HT-29 (cell line): ENCODE results near the gene PSIP1. TPM values are rescaled to one million over a fixed set of nuclear protein-coding genes. Genes with fewer than 3 reads are reported as not detected.
A peak's percentile ranks its signal among the peaks of the same experiment; 100 is the strongest.
"Not testable (repeated sequence)": the region's sequence is repeated elsewhere in the genome, so short reads cannot be mapped to it uniquely, and the experiment has no call there.

ENCODE experiments used
- DNase-seq: peaks from one replicate; pipeline ENCODE4 v3.0.0-alpha.2; 2015; ENCODE audit warnings: low spot score
- total RNA-seq: library from RNA; depleted of rRNA; stranded (reverse); fragments of >200 nt; shearing (Covaris generic); gene quantifications from 2 replicates; pipeline ENCODE4 v1.2.3, GENCODE V29; 2014; rRNA removed

The PSIP1 gene
- 27.0 and 40.7 TPM in 2 replicates for total RNA-seq

DNA sequence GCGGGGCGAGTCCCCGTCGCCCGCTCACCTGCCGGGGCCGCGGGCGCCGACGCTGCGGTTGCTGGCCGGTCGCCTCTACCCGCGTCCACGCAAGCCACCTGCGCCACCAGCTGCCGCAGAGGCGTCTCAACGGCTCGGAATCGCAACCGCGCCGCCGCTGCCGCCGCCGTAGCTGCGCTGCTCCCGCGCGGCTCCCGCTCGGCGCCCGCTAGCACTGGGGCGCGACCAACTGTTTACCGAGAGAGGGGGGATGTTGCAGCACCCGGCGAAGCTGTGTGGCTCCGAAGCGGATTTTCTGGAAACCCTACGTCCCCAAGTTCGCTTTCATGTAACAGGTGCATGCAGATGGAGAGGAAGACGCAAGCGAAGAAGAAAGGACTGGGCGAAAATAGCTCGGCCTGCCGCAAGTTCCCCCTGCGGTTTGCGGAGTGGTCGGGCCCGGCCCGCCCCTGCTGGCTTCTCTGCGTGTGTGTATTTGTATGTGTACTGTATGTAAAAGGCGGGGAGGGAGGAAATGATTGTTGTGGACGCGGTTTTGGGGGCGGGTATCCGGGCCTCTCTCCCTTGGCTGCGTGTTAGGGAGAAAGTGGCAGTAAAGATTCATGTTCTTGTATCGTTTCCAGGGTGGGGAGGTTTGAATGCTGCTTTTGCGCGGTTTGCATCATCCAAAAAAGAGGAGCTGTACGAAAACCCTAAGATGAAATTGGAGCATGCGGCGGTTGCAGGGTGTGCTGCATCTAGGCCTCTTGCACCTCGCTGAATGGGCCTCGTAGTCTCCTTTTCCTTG, at the start of gene PSIP1:
Gene PSIP1 (minus strand): TSS at position 182 of the 787 bp plus-strand sequence. CDS start 782 bp downstream, outside the sequence.
- DNase-seq: peak; percentile 84

DNA sequence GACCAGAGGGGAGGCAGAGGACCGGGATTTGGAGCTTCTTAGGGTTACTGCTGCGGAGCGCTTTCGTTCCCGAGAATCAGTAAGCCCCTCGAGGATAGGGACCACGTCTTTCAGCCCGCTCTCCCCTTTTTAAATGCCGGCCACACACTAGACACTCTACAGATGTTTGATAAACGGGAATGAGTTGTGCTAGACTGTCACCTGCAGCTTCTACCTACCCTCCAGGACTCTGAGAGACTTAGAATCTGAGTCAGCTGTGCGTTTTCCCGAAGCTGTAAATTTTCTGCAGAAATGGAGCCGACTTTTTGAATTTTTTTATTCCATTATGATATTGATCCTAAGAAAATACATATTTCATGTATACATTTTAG, 42.7 kb upstream of the PSIP1 start:
- DNase-seq: no peak

DNA sequence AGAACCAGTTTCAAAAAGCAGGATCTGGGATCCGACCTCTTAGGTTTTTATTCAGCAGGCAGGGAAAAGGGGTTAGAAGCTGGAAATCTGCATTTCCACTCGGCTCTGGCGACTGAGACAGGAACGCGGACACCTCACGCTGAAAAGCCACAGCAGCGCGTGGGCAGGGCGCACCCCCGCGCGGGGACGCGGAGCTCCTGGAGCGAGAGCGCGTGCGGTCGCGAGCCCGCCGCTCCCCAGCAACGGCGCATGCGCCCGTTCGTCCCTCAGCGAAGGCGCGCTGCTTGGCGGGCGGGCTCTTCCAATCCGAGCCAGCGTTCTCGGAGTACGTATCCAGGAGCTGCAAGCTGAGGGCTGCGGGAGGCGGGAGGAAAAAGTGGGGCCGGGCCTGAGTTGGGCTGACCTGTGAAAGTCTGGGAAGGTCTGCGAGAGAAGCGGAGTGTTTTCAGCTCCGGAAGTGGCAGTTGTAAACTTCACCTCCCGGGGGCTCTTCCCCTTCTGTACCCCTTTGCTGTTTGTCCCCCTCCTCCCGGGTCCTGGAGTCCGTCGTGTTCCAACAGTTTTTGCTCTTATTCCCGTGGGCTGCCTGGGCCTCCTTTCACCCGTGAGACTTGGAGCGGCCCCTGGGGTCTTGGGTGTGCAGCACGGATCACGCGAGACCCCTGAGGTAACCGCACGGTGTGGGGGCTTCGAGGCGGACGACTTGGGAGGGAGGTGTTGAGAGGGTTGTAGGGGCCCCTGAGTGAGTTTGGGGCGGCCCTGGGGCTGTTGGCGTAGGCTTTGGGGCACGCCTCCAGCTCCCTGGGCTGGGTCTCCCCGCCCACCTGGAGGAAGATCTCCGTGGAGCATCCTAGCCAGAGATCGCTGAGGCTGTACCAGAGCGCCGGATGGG, 42.1 kb upstream of the PSIP1 start, which contains the start of gene CCDC171:
Gene CCDC171 (plus strand): TSS at position 408 of the 892 bp plus-strand sequence. CDS start 11,046 bp downstream, outside the sequence.
- DNase-seq: peak; percentile 93

DNA sequence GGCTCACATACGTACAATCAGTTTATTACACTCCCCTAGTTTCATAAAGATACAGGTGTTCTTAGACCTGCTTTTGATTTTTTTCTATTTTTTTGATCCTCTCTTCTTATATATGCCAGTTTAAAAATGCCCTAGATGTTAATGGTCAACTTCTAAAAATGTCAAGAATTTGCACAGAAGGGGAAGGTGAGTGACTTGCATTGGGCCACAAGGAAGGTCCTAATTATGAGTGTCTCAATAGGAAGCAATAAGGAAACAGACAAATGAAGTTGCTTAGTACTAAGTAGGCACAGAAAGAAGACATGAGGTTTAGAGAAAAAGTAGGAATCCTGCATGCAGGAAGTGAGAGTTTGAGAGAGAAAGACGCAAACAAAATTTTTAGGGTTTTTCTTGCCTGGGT, 38.8 kb upstream of the PSIP1 start:
- DNase-seq: no peak

DNA sequence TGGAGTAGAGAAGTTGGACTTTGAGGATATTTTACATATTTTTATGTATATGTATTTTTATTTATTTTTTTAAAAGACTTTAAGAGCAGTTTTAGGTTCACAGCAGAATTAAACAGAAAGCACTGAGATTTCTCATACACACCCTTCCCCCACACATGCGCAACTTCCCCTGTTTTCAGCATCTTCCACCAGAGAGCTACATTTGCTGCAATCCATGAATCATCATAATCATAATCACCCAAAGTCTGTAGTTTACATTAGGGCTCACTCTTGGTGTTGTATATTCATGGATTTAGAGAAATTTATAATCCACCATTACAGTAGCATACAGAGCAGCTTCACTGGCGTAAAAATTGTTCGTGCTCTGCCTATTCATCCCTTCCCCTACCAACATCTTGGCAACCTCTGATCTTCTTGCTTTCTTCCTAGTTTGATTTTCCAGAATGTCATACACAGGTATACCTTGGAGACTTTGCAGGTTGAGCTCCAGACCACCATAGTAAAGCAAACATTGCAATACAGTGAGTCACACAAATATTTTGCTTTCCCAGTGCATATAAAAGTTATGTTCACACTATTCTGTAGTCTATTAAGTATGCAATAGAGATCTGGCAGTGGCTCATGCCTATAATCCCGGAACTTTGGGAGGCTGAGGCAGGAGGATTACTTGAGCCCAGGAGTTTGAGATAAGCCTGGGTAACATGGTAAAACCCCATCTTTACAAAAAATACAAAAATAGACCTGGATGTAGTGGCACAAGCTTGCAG, 32.5 kb upstream of the PSIP1 start:
- peak; percentile 21 for DNase-seq

DNA sequence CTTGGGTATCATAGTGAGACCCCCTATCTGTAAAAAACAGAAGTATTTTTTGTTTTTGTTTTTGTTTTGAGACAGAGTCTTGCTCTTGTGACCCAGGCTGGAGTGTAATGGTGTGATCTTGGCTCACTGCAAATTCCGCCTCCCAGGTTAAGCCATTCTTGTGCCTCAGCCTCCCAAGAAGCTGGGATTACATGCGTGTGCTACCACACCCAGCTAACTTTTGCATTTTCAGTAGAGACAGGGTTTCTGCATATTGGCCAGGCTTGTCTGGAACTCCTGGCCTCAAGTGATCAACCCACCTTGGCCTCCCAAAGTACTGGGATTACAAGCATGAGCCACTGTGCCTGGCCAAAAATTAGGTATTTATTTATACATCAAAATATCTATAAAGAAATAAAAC, 31.9 kb upstream of the PSIP1 start:
- no peak for DNase-seq

DNA sequence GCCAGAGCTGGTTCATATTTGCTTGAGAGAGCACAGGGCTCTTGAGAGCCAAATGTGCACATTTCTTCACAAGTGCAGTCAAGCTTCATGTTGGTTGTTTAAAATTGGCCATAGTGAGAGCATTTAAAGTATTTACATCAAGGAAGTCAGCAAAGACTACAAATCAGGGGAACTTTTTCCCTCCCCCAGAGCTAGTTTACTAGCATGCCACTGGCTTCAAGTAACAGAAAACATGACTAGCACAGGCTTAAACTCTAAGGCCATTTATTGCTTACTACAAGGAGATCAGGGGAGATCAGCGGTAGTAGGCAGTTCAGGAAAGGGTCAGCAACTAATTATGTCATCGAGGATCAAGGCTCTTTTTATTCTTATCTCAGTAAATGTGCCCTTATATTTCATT, 31.1 kb upstream of the PSIP1 start:
- DNase-seq: no peak

DNA sequence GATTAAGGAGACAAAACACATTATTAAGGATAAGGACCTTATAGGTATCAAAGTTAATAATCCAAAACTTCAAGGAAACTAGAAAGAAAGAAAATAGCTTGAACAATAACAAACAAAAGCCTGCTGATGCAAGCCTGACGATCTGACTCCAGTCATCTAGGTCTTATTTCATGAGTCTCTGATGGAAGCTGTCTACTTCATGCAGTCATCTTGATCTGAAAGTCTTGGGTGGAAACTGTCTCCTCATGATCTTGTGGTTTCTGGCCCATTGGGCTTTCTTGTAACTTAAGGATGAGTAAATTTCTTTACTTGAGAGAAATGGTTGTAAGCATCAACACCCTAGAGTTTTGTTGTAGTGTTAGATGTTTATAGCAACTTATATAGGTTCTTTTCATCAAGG, 20.6 kb upstream of the PSIP1 start:
- no peak for DNase-seq

DNA sequence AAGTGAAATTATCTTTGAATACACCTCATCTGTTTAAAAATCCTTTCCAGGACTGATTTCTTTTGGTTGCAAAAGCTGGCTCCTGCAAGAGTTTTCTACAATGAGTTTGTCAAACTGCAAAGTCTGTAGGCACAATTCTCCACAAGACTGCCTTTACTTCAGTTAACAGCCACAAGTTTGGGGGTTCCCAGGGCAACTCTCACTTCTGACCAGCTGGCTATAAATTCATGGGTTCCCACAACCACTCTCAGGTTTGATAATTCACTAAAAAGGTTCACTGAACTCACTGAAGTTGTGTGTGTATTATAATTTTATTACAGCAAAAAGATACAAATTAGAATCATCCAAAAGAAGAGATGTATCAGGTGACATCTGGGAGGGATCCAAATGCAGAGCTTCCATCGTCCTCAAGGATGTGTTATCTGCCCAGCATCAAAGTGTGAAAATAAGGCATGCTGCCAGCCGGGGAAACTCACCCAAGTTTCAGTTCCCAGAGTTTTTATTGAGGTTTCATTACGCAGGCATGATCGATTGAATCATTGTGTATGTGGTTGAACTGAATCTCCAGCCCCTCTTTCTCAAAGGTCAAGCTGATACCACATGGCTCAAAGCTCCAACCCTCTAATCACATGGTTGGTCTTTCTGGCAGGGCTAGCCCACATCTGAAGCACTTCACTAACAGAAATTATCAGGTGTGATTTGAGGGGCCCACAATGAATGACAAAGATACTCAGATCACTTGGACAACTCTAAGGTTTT, 19.0 kb upstream of the PSIP1 start:
- no peak for DNase-seq

DNA sequence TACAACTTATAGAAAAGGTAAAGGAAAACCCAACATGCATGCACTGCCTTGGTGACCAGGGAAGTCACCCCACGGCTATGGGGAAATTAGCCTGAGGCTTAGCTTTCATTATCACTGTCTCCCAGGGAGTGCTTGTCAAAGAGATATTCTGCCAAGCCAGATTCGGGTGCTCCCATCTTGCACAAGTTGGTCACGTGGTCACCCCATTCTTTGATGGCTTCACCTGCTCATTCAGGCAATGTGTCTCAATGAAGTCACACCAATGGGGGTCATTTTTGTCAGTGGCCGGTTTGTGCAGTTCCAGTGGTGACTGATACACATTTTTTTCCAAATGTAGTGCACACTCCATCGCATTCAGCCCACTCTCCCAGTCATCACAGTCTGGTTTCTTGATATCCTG, 16.3 kb upstream of the PSIP1 start:
- not testable (repeated sequence) for DNase-seq

DNA sequence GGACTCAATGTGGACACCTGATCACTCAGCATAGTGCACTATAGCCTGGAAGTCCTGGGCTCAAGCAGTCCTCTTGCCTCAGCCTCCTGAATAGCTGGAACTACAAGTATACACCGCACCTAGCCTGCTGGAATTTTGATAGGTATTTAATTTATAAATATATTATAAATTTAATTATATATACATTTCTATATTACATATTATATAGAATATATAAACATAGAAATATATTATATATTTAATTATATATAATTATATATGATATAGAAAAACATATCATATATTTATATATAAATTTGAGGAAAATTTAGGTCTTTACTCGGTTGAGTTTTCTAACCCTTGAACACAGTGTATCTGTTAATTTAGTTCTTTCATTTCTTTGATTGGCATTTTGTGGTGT, 15.2 kb upstream of the PSIP1 start:
- no peak for DNase-seq

DNA sequence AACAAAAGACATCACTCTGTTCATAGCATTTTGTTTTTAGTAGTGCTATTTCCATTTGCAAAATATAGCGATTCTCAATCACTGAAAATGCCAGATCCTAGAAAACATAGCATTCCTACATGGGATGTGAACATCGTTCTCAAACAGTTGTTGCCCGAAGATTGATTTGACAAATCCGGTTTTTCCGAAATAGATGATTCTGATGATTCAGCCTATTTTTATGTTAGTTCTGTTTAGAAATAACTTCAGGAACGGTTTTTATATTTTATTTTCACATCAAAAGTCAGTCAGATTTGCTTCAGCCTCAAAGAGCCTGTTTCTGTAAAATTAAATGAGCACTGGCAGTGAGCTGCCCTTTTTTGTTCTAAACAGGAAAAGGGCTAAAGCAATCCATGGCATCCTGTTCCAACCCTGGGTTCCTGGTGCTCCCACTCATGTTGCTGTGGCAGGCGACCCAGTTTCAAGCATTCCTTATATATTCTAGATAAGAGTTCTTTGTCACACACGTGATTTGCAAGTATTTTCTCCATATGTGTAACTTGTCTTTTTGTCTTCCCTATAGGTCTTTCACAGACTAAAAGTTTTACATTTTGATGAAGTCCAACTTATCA, 14.2 kb upstream of the PSIP1 start:
- no peak for DNase-seq

DNA sequence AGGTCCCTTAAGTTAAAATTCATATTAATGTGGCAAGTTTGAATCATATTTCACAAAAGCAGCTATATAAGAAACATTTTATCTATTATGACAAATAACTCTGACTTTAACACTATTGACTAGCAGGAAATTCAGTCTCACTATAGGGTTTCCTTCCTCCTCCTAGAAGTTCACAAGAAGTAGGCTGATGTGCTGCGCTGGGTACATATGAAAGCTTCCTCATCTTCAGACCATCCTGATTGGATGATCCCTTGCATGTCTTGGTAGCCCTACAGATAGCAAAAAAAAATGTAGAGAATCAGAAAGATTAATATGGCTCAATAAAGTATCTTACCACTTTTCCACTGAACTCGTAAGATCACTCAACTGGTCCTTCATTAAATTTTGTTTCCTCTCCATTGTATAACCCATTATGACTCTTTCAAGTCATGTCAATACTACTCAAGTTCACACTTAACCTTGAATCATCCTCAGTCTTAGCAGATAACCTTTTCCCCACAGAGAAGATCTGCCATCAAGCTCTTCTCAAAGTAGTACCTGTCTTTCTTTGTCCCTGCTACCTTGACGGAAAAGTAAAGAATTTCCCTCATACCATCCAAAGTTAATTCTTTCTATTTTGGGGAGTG, 11.5 kb upstream of the PSIP1 start:
- no peak for DNase-seq

DNA sequence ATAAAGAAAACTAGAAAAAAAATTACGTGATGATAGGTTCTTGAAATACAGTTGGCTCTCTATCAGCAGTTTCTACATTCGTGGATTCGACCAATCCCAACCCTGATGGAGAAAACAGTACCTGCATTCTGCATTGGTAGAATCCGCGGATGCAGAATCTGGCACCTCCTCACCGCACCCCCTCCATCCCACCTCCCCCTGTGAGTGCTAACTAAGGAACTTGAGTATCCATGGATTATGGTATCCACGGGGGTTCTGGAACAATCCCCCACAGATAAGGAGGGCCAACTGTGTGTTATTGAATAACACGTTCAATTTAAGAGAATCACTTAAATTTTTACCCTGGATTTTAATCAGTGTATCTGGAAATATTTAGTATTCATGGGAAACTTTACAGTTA, 10.5 kb upstream of the PSIP1 start:
- DNase-seq: no peak

DNA sequence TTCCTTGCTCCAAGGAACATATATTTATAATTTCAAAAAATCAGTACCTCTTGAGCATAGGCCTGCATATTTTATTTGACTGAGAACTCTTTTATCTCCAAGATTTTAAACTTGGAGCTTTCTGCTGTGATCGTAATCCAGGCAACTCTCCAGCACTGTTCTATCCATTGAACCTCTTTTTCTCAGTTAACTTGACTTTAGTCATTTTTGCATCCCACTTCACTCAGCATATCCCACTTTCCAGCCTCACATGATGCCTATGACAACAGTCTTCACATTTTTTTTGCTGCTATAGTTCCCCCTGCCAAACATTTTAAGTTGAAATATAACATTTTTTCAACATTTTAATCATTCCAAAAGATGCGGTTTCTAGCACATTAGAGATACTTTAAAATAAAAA, 9.1 kb upstream of the PSIP1 start:
- DNase-seq: no peak

DNA sequence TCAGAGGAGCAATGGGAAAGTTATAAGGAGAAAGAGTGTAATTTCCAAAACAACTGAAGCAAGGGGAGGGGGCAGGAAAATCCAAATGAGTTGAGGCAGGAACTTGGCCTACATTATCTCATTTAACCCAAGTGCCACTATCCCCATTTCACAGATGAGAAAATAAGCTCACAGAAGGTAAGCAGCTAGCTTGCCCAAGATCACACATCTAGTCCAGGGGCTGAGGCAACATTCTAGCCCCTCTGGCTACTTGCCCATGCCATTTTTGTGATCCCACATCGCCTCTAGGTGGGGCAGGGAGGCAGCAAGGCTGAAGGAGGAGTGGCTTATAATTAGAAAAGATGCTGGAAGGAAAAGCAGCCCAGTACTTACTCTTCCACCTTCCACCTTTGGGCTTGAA, 2.6 kb upstream of the PSIP1 start:
- DNase-seq: no peak

DNA sequence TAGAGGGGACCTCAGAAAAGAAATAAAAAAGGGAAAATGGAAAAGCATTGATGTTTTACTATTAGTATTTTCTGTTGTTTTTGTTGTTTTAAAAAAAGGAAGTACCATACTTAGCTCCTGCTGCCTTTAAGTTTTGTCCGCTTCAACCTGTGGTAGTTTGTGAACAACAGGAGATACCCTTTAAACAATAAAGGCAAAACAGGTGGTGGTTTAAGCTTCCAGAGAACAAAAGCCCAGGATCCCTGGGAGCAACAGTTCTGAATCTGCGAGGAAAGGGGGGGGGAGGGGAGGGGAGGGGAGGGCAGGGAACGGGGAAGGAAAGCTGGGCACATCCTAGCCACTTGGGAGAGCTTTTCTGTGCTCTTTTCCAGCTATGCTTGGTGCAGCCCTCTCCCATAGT, 2.1 kb upstream of the PSIP1 start:
- DNase-seq: no peak

DNA sequence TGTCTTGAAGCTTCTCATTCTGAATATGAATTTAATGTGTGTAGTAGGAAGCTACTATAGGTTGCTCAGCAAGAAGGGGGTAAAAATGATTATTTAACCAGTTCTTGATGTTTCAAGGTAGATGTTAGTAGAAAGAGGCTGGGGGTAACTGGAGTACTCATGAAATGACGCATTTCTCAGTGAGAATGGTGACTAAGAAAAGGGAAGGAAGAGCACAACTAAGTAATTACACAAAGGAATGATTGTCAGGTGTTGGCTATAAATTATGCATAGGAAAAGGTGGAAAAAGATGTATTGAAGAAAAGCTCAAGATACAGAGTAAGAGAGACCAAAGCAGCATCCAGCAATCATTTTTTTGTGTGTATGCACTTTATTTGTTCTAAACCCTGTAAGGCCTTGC, 1.4 kb upstream of the PSIP1 start:
- no peak for DNase-seq

DNA sequence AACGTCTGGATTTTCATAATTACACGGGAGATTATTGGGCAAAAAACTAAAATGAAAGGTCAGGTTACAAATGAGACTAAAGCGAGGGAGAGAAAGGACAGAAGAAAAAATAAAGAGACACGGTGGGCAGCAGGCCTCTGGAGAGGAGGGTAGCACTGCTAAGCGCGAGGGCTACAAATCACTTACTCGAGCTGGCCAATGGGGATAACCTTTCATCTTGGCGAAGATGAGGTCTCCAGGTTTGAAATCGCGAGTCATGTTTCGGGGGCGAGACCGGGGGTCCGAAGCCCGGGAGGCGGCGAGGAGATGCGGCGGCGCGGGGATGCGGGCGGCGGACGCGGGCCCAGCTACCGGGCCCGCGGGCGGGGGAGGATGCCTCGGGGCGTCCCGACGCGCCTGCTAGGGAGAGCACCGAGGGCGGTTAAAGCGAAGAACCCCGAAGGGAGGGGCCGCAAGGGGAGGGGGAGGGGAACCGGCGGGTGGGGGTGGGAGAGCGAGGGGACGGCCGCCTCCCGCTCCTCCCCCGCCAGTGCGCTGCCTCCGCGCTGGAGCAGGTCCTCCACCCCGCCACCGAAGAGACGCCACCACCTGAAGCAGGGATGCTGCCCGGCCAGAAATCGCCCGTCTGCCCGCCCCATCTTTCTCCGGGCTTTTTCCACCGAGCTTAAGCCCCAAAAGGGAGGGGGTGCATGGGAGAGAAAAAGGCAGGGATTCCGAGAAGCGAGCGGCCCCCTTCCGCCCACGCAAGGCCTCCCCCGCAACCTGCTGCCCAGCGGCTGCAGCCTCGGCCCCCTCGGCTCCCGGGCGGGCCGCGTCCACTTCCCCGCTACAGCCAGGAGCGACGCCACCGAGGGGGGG, 610 bp downstream of the PSIP1 start:
- DNase-seq: peak; percentile 18
